ENCODE results near the gene ZNF184.
"Not testable (repeated sequence)": the region's sequence is repeated elsewhere in the genome, so short reads cannot be mapped to it uniquely, and the experiment has no call there.

ZNF184 gene

GRCh38 chr6:27472182-27472616 is 706 bp downstream of the ZNF184 start:
- DNase-seq = peak; percentile 84 to 85
- TF ChIP-seq POLR2A (IDR thresholded peaks at IDR 0.05; ENCODE audit: low read length) (no peak), GATA1 (IDR thresholded peaks at IDR 0.05; ENCODE audit: low read depth, low read length) (no peak)

- TF ChIP-seq GATA1 (IDR thresholded peaks at IDR 0.05; ENCODE audit: low read depth, low read length) (no peak), POLR2A (IDR thresholded peaks at IDR 0.05; ENCODE audit: low read length) (no peak)
- DNase-seq = peak; percentile 21 to 45
These were observed 1.4 kb downstream of the ZNF184 start for GRCh38 chr6:27471365-27472115.

DNA sequence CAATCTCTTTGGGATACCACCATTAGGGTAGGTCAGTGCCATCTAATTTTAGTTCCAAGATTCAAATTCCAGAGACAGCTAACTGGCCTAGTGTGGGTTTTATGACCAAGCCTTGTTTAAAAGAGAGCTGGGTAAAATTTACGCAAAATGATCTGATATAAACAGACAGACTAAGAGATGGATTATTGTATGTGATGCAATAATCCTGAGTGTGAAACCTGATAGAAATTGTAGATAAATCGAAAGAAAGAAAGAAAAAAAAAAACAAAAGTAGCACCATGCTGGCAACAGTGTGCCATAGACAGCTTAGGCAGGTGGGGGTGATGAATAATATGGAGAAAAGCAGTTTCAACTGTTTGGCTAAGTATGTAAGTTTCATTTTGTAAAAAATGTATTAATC is 2.9 kb downstream of the ZNF184 start:
- TF ChIP-seq POLR2A (IDR thresholded peaks at IDR 0.05; ENCODE audit: low read length) = no peak
- TF ChIP-seq GATA1 (IDR thresholded peaks at IDR 0.05; ENCODE audit: low read depth, low read length) = no peak
- DNase-seq = no peak

GRCh38 chr6:27468334-27468733 is 4.6 kb downstream of the ZNF184 start:
- no peak for TF ChIP-seq POLR2A (IDR thresholded peaks at IDR 0.05; ENCODE audit: low read length)
- no peak for TF ChIP-seq GATA1 (IDR thresholded peaks at IDR 0.05; ENCODE audit: low read depth, low read length)
- peak in 1 of 2 experiments; percentile 4 for DNase-seq

DNA sequence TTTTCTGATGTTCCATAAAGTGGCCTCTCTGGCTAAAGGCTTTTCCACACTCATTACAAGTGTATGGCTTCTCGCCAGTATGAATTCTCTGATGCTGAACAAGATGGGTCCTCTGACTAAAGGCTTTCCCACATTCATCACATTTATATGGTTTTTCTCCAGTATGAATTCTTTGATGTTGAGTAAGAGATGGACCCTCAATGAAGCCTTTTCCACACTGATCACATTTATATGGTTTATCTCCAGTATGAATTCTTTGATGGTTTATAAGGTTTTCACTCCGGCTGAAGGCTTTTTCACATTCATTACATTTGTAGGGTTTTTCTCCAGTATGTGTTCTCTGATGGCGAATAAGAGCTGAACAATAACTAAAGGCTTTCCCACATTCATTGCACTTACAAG is 20.4 kb downstream of the ZNF184 start:
- TF ChIP-seq GATA1 (IDR thresholded peaks at IDR 0.05; ENCODE audit: low read depth, low read length) (no peak), POLR2A (IDR thresholded peaks at IDR 0.05; ENCODE audit: low read length) (no peak)
- DNase-seq = peak; percentile 18 to 44

DNA sequence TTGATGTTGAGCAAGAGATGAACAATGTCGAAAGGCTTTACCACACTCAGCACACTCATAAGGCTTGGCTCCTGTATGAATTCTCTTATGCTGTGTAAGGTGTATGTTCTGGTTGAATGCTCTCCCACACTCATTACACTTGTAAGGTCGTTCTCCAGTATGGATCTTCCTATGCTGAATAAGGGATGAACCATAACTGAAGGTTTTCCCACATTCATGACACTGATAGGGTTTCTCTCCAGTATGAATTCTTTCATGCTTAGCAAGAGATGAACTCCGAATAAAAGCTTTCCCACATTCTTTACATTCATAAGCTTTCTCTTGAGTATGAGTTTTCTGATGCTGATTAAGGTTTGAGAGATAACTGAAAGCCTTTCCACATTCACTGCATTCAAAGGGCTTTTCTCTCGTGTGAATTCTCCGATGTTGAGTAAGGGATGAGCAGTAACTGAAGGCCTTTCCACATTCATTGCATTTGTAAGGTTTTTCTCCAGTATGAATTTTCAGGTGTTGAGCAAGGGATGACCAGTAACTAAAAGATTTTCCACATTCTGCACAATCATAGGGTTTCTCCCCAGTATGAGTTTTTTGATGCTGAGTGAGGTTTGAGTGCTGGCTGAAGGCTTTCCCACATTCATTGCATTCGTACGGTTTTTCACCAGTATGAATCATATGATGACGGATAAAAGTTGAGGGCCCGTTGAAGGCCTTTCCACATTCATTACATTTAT is 21.1 kb downstream of the ZNF184 start:
- DNase-seq = peak in 1 of 2 experiments; percentile 19
- TF ChIP-seq GATA1 (IDR thresholded peaks at IDR 0.05; ENCODE audit: low read depth, low read length) (no peak), POLR2A (IDR thresholded peaks at IDR 0.05; ENCODE audit: low read length) (no peak)

DNA sequence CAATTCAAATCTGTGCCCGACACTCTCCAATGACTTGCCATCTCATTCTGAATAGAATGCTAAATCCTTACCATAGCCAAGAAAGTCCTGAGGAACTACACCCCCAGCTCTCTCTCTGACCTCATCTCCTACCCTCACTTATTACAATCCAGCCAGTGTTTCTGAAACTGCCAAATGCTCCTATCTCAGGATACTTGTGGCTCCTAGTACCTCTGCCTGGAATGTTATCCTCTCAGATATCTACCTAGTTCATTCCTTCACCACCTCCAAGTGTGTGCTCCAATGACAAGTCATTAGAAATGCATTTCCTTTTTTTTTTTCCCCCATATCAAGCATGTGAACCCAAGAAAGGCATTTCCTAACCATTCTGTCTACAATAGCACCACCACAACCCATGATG is 24.4 kb downstream of the ZNF184 start:
- DNase-seq = no peak
- no peak for TF ChIP-seq POLR2A (IDR thresholded peaks at IDR 0.05; ENCODE audit: low read length)
- TF ChIP-seq GATA1 (IDR thresholded peaks at IDR 0.05; ENCODE audit: low read depth, low read length) = no peak

DNA sequence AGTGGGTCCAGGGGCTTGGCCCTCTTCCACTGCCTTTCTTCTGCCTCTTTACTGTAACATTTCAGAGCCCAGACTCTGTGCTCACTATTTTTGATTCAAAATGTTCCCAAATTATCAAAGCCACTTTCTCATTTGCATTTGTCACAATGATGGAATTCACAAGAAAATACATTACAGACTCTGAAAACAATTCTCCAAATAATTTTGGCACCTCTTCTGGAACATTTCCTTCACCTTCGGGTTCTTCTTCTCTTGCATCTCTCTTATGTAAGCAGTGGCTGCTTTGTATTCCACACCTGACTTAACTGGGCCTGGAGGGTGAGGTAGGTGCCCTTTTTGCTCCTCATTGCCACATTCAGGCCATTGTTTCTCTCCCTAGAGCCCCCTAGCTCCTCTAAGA is 30.0 kb downstream of the ZNF184 start:
- no peak for DNase-seq
- TF ChIP-seq GATA1 (IDR thresholded peaks at IDR 0.05; ENCODE audit: low read depth, low read length) = no peak
- TF ChIP-seq POLR2A (IDR thresholded peaks at IDR 0.05; ENCODE audit: low read length) = no peak

DNA sequence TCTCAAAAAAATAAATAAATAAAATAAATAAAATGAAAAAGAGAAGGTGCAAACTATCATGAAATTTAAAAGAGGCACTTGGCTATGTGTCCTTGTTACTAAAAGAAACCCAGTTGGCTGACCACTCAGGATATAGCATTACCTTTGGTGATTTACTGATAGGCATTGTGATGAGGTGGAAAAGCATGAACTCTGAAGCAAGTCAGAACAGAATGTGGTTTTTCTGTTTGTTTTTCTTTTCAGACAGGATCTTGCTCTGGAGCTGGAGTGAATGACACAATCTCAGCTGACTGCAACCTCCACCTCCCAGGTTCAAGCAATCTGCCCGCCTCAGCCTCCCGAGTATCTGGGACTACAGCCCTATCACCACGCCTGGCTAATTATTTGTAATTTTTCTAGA is 31.9 kb downstream of the ZNF184 start:
- no peak for DNase-seq
- TF ChIP-seq POLR2A (IDR thresholded peaks at IDR 0.05; ENCODE audit: low read length) (no peak), GATA1 (IDR thresholded peaks at IDR 0.05; ENCODE audit: low read depth, low read length) (no peak)

GRCh38 chr6:27439371-27439770 is 33.5 kb downstream of the ZNF184 start:
- DNase-seq = no peak
- no peak for TF ChIP-seq GATA1 (IDR thresholded peaks at IDR 0.05; ENCODE audit: low read depth, low read length)
- no peak for TF ChIP-seq POLR2A (IDR thresholded peaks at IDR 0.05; ENCODE audit: low read length)

DNA sequence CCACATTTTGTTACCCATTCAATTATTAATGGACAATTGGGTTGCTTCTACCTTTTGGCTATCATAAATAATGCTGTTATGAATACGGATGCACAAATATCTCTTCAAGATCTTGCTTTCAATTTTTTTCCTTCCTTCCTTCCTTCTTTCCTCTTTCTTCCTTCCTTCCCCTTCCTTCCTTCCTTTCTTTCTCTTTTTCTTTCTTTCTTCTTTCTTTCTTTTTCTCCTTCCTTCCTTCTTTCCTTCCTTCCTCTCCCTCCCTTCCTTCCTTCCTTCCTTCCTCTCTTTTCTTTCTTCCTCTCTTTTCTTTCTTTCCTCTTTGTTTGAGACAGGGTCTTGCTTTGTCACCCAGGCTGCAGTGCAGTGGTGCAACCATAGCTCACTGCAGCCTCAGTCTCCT is 39.2 kb downstream of the ZNF184 start:
- DNase-seq = no peak
- TF ChIP-seq GATA1 (IDR thresholded peaks at IDR 0.05; ENCODE audit: low read depth, low read length) (no peak), POLR2A (IDR thresholded peaks at IDR 0.05; ENCODE audit: low read length) (no peak)

DNA sequence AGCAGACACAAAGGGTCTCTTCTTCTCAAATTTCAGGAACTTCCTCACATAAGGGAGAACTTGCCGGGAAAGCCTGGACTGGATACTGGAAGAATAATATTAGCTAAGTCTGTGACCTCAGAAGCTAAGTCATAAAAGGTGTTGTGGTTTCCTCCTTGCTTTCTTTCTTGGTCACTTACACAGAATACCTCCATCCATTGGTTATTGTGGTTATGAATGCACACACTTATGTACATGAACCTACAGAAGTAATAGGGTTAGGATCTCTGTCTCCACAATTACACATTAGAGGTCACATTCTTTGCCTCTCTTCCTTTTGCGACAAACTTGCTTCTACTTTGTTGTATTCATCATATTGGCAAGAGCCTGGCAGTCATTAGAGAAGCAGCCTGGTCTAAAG is 43.9 kb downstream of the ZNF184 start:
- no peak for DNase-seq
- no peak for TF ChIP-seq GATA1 (IDR thresholded peaks at IDR 0.05; ENCODE audit: low read depth, low read length)
- no peak for TF ChIP-seq POLR2A (IDR thresholded peaks at IDR 0.05; ENCODE audit: low read length)

- TF ChIP-seq GATA1 (IDR thresholded peaks at IDR 0.05; ENCODE audit: low read depth, low read length) = no peak
- no peak for DNase-seq
These were observed 44.4 kb downstream of the ZNF184 start for GRCh38 chr6:27428502-27428901.

DNA sequence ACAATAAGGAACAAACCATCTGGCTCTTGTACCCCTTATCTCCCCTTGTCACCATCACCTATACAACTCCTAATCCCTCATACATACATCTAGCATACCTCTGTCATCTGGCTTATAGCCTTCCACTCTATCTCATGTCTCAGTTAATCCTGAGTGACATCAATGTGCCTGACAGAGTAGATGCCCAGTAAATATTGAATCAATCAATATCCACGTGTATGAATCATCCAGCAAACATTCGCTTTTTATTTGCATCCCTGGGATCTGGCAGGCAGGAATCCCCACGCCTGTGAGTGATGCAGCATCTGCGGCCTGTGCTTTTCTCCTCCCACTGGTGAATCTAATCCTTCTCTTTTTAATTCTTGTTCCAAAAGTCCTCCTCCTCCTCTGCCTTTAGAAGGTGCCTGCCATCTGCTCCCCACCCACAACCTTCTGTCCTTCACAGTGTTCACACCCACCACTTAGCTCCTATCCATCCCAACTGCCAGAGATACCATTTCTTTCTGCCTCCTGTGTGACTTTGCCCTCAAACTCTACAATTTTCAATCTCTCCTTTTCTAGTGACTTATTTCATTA is 46.8 kb downstream of the ZNF184 start:
- DNase-seq = no peak
- TF ChIP-seq POLR2A (IDR thresholded peaks at IDR 0.05; ENCODE audit: low read length) (no peak), GATA1 (IDR thresholded peaks at IDR 0.05; ENCODE audit: low read depth, low read length) (no peak)

- DNase-seq = not testable (repeated sequence)
These were observed 48.1 kb downstream of the ZNF184 start for GRCh38 chr6:27424851-27425250.
